ENCODE measurements around the gene KRT36.

The KRT36 gene

DNA sequence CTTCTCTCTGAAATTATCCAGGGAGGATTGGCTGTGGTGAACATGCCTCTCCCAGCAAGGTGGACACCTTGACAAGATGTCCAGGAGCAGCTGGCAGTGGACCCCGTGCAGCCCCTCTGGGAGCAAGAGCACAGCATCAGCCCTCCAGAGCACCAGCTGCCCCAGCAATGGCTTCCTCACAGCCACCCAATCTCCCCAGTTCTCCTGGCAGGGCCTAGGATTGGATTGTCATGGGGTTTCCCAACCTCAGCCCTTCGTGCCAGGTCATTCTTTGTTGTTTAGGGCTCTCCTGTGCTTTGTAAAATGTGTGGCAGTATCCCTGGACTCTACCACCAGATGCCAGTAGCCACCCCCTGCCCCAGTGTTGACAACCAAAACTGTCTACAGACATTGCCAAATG is 1.8 kb upstream of the KRT36 start:
- Histone ChIP-seq H3K9me3 (ENCODE audit: insufficient read depth, low read depth, low read length) (no peaks in the 10 kb centered on the region), H3F3A (ENCODE audit: low read depth) (no peaks in the 10 kb centered on the region), H3K9me2 (replicated peaks; ENCODE audit: low read depth, low read length) (no peaks in the 10 kb centered on the region), H3K27me3 (ENCODE audit: insufficient read depth, low read length, poor library complexity, severe bottlenecking) (no peaks in the 10 kb centered on the region), H3K4me3 (ENCODE audit: low read length, poor library complexity, severe bottlenecking) (no peak overlapping the region), H3K4me1 (ENCODE audit: insufficient read depth, low read length, poor library complexity, severe bottlenecking) (peaks cover 6% of the 10 kb centered on the region), H2AFZ (ENCODE audit: low read length) (no peak overlapping the region), H3K79me2 (ENCODE audit: insufficient read depth, low read length) (no peaks in the 10 kb centered on the region), H3K4me2 (ENCODE audit: low read depth, low read length, poor library complexity, severe bottlenecking) (no peak overlapping the region), H3K36me3 (ENCODE audit: insufficient read depth, low read length) (no peaks in the 10 kb centered on the region), H3K9ac (ENCODE audit: low read depth, low read length, poor library complexity, severe bottlenecking) (no peak overlapping the region), H4K20me1 (ENCODE audit: insufficient read depth, low read length, poor library complexity, severe bottlenecking) (no peaks in the 10 kb centered on the region)
- TF ChIP-seq EZH2phosphoT487 (IDR thresholded peaks at IDR 0.05; ENCODE audit: borderline replicate concordance), result no peak
- TF ChIP-seq, protein P1, sequence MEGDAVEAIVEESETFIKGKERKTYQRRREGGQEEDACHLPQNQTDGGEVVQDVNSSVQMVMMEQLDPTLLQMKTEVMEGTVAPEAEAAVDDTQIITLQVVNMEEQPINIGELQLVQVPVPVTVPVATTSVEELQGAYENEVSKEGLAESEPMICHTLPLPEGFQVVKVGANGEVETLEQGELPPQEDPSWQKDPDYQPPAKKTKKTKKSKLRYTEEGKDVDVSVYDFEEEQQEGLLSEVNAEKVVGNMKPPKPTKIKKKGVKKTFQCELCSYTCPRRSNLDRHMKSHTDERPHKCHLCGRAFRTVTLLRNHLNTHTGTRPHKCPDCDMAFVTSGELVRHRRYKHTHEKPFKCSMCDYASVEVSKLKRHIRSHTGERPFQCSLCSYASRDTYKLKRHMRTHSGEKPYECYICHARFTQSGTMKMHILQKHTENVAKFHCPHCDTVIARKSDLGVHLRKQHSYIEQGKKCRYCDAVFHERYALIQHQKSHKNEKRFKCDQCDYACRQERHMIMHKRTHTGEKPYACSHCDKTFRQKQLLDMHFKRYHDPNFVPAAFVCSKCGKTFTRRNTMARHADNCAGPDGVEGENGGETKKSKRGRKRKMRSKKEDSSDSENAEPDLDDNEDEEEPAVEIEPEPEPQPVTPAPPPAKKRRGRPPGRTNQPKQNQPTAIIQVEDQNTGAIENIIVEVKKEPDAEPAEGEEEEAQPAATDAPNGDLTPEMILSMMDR (conservative IDR thresholded peaks at IDR 0.05; ENCODE audit: low read length), result no peak

DNA sequence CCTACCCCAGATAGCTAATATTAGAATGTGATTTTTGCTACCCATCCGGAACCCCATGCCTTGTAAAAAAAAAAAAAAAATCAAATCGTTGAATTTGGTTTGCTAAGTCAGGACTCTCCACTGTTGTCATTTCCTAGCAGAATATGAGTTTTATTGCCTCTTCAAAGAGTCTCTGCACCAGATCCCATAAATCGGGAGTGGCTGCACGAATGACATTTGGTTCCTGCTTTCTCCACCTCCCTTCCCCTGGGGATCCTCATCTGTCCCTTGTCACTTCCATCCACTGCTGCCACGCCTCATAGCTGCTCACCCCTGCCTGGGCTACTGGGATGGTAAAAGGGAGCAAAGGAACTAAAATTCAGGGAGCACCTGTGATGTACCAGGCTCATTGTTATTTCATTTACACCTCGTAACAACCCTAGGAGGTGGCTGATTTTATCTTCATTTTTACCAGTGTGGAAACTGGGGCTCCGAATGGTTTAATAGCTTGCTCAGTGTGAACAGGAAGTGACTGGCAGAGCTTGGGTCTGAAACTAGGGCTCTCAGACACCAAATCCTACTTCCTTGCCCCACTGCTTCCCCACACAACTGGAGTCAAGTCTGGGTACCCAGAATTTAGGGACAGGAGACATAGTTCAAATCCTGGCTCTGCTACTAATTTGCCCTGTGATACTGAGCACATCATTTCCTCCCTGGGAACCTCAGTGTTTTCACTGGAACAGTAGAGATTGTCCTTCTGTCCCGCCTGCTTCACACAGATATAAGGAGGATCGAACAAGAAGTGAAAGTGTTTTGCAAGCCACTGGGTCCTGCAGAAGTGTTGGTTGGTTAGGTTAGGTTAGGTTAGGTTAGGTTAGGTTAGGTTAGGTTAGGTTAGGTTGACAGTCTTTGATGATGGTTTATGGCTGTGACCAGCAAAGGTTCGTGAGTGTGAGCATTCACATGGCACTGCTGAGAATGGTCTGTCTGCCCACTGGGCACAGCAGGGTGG is 585 bp upstream of the KRT36 start:
- TF ChIP-seq, protein P1 (conservative IDR thresholded peaks at IDR 0.05; ENCODE audit: low read length), result no peak
- no peak for TF ChIP-seq EZH2phosphoT487 (IDR thresholded peaks at IDR 0.05; ENCODE audit: borderline replicate concordance)
- peaks cover 6% of the 10 kb centered on the region for H3K4me1 ChIP-seq (ENCODE audit: insufficient read depth, low read length, poor library complexity, severe bottlenecking)
- no peaks in the 10 kb centered on the region for H3K36me3 ChIP-seq (ENCODE audit: insufficient read depth, low read length)
- H2AFZ ChIP-seq (ENCODE audit: low read length), result peak overlapping the region; percentile 67
- no peaks in the 10 kb centered on the region for H3F3A ChIP-seq (ENCODE audit: low read depth)
- no peak overlapping the region for H3K4me3 ChIP-seq (ENCODE audit: low read length, poor library complexity, severe bottlenecking)
- no peaks in the 10 kb centered on the region for H3K27me3 ChIP-seq (ENCODE audit: insufficient read depth, low read length, poor library complexity, severe bottlenecking)
- H3K4me2 ChIP-seq (ENCODE audit: low read depth, low read length, poor library complexity, severe bottlenecking), result peak overlapping the region; percentile 37
- no peaks in the 10 kb centered on the region for H4K20me1 ChIP-seq (ENCODE audit: insufficient read depth, low read length, poor library complexity, severe bottlenecking)
- no peak overlapping the region for H3K9ac ChIP-seq (ENCODE audit: low read depth, low read length, poor library complexity, severe bottlenecking)
- no peaks in the 10 kb centered on the region for H3K9me2 ChIP-seq (replicated peaks; ENCODE audit: low read depth, low read length)
- H3K9me3 ChIP-seq (ENCODE audit: insufficient read depth, low read depth, low read length), result no peaks in the 10 kb centered on the region
- no peaks in the 10 kb centered on the region for H3K79me2 ChIP-seq (ENCODE audit: insufficient read depth, low read length)

DNA sequence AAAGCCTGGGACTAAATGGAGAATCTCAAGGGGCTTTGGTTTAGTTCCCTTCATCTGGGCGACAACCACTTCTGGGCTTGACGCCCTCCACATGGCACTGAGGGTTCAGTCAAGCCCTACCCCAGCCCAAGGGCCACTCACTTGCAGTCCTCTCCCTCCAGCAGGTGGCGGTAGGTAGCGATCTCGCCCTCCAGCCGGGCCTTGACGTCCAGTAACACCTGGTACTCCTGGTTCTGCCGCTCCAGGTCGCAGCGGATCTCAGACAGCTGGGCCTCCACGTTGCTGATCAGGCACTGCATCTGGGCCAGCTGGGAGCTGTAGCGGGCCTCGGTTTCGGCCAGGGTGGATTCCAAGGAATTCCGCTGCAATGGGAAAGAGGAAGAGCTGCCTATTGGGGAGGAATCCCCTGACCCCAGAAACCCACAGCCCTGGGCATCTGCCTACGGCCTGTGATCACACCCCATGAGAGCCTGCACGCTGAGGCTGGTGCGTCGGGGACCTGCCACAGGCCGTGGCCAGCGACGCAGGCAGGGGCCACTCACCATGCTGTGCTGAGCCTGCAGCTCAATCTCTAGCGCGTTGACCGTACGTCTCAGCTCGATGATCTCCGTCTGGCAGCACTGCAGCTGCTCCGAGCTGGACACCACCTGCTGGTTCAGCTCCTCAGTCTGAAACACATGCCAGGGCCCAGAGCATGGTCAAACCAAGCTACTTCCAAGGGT is 2.7 kb downstream of the KRT36 start:
- Histone ChIP-seq H3K9ac (ENCODE audit: low read depth, low read length, poor library complexity, severe bottlenecking) (no peak overlapping the region), H3K36me3 (ENCODE audit: insufficient read depth, low read length) (no peaks in the 10 kb centered on the region), H3K27me3 (ENCODE audit: insufficient read depth, low read length, poor library complexity, severe bottlenecking) (no peaks in the 10 kb centered on the region), H3F3A (ENCODE audit: low read depth) (no peaks in the 10 kb centered on the region), H3K79me2 (ENCODE audit: insufficient read depth, low read length) (no peaks in the 10 kb centered on the region), H3K4me3 (ENCODE audit: low read length, poor library complexity, severe bottlenecking) (no peak overlapping the region), H3K9me3 (ENCODE audit: insufficient read depth, low read depth, low read length) (no peaks in the 10 kb centered on the region), H3K9me2 (replicated peaks; ENCODE audit: low read depth, low read length) (no peaks in the 10 kb centered on the region), H3K4me1 (ENCODE audit: insufficient read depth, low read length, poor library complexity, severe bottlenecking) (peaks cover 6% of the 10 kb centered on the region), H2AFZ (ENCODE audit: low read length) (no peak overlapping the region), H3K4me2 (ENCODE audit: low read depth, low read length, poor library complexity, severe bottlenecking) (no peak overlapping the region), H4K20me1 (ENCODE audit: insufficient read depth, low read length, poor library complexity, severe bottlenecking) (no peaks in the 10 kb centered on the region)
- TF ChIP-seq, protein P1 (conservative IDR thresholded peaks at IDR 0.05; ENCODE audit: low read length), result peak; percentile 66
- TF ChIP-seq EZH2phosphoT487 (IDR thresholded peaks at IDR 0.05; ENCODE audit: borderline replicate concordance), result no peak

Measured in Loucy (cell line).